ENCODE measurements around the gene GPAM. TPM values are rescaled to one million over a fixed set of nuclear protein-coding genes. Genes with fewer than 3 reads are reported as not detected.

GPAM gene
- total RNA-seq, 1 donor from 2014 or later, result 5.5 TPM

DNA sequence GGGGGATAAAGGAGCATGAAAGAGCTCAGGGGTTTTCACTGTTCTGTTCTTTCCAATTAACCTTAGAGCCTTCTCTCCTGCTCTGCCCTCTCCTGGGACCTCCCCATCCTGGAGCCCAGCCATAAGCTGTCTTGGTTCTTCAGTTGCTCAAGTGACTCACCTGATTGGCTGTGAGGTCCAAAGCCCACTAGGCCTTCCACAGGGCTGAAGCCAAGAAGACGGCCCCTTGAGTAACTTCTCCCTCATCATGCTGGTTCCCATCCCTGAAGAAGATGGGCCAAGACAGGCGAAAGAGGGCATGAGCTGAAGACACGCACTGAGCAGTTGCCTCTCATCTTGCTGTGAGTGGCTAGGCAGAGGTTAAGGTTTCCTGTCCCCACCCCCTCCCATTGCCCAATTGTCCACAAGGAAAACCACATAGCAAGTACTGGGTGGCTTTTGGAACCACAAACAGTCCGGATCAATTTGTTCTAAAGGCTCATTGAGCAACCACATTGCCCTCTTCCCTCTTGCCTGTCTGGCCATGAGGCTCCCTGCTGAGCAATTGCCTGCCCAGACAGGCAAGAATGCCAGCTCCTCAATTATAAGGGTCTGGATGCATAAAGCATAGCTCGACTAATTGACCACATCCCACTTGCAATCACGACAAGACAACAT lies 43.9 kb upstream of the GPAM start:
- no peak overlapping the region for H3K4me3 ChIP-seq (ENCODE audit: low read depth, low read length)
- TF ChIP-seq, protein P1, sequence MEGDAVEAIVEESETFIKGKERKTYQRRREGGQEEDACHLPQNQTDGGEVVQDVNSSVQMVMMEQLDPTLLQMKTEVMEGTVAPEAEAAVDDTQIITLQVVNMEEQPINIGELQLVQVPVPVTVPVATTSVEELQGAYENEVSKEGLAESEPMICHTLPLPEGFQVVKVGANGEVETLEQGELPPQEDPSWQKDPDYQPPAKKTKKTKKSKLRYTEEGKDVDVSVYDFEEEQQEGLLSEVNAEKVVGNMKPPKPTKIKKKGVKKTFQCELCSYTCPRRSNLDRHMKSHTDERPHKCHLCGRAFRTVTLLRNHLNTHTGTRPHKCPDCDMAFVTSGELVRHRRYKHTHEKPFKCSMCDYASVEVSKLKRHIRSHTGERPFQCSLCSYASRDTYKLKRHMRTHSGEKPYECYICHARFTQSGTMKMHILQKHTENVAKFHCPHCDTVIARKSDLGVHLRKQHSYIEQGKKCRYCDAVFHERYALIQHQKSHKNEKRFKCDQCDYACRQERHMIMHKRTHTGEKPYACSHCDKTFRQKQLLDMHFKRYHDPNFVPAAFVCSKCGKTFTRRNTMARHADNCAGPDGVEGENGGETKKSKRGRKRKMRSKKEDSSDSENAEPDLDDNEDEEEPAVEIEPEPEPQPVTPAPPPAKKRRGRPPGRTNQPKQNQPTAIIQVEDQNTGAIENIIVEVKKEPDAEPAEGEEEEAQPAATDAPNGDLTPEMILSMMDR (conservative IDR thresholded peaks at IDR 0.05; ENCODE audit: low read depth, low read length), result no peak
- no peak for DNase-seq (ENCODE audit: low read depth)

DNA sequence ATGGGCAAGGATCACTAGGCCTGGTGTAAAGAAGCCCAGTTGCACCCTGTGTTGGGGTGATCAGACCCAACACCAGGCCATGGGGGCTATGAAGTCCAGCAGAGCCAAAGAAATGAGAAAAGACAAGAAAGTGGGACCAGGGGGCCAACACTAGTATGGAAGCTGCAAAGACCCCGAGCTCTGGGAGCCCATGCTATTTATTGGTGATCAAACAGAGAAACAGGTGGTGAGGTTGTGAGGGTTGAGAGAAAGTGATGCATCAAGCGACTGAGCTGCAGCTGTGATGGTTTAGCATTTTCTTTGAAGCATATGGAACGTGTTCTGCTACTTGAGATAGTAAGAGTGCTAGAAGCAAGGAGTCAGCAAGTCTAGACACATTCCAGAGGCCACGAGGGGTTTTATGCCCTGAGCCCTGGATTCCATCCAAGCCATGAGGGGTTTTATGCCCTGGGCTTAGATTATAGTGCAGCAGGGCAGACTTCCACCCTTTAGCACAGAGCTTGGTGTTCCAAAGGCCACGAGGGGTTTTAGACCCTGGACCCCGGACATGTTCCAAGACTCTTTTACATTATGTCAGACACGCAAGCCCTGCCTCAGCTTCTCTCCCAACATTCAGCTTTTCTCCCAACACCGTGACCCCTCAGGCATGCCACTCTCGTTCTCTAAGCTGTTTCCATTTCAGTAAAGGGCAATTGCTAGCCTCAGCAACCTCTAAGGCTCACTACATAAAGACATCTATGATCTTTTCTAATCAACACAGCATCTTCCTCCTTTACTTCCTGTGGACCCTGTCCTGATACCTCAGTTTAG lies 43.1 kb upstream of the GPAM start:
- TF ChIP-seq, protein P1 (conservative IDR thresholded peaks at IDR 0.05; ENCODE audit: low read depth, low read length), result no peak
- DNase-seq (ENCODE audit: low read depth), result no peak

DNA sequence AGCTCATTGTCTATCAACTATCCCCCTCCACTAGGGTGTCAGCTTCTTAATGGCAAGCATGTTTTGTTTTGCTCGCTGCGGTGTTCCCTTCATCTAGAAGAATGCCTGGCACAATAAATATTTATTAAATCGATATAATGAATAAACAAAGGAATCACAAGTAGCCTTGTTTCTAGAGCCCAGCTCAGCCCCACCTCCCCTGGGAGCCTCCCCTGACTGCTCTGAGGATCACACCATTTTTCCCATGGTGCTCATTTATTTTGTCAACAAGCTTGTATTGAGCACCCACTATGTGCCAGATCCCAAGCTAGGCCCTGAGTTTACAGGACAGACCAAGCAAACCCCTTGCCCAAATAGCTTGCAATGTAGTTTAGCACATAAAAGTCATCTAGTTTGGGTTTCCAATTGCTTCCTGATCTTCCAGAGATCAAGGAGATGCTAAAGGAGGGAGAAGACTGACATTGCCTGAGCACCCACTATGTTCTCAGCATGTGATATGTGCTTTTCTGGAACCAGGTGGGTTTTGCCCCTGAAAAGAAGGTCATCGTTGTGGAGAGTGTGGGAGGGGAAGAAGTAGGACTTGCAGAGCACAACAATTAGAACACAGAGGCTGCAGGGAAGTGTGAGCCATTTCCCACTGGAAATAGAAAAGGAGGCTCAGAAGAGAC lies 42.3 kb upstream of the GPAM start:
- no peak overlapping the region for H3K4me3 ChIP-seq (ENCODE audit: low read depth, low read length)
- DNase-seq (ENCODE audit: low read depth), result no peak
- TF ChIP-seq, protein P1 (conservative IDR thresholded peaks at IDR 0.05; ENCODE audit: low read depth, low read length), result no peak

More for the DNA sequence above, 43.1 kb upstream of the GPAM start:
- no peak overlapping the region for H3K4me3 ChIP-seq (ENCODE audit: low read depth, low read length)

DNA sequence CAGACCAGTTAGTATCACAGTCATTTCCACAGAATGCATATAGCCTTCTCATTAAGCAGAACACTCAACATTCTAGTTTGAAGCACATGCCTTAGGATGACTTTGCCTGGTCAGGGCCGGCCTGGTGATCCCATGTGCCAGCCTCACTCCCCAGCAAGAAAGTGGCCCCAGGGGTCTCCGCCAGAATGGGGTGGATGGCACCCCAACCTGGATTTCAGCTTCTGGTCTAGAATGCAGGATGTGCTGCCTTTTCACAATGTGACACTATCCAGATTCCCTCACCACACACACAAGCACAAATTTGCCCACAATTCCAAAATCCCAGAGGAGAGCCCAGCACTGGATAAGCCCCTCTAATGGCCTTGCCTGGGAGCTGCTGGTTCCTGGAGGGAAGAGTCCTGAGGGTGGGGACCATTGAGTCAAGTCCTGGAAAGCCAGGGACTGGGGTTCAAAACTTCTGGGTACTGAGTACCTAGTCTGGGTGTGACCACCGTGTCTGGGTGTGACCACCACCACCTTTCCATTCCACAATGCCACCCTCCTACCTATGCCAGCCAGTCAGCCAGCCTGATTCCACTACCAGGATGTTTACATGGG lies 41.5 kb upstream of the GPAM start:
- no peak for DNase-seq (ENCODE audit: low read depth)
- no peak overlapping the region for H3K4me3 ChIP-seq (ENCODE audit: low read depth, low read length)
- TF ChIP-seq, protein P1 (conservative IDR thresholded peaks at IDR 0.05; ENCODE audit: low read depth, low read length), result no peak

DNA sequence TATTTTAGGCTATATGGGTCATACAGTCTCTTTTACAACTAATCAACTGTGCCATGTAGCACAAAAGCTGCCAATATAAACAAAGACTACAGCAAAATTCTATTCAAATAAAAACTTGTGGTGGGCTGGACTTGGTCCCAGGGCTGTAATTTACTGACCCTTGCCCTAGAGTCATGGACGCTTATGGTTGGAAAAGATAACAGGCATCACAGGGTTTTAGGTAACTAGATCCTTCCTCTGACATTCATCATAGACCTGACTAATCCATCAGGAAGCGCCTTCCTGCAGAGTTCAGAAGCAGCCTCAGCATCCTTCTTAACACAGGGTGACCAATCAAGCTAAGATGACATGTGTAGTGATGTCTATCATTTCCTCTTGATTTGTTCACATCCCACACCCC lies 40.2 kb upstream of the GPAM start:
- no peak for DNase-seq (ENCODE audit: low read depth)
- H3K4me3 ChIP-seq (ENCODE audit: low read depth, low read length), result no peak overlapping the region
- TF ChIP-seq, protein P1 (conservative IDR thresholded peaks at IDR 0.05; ENCODE audit: low read depth, low read length), result no peak

DNA sequence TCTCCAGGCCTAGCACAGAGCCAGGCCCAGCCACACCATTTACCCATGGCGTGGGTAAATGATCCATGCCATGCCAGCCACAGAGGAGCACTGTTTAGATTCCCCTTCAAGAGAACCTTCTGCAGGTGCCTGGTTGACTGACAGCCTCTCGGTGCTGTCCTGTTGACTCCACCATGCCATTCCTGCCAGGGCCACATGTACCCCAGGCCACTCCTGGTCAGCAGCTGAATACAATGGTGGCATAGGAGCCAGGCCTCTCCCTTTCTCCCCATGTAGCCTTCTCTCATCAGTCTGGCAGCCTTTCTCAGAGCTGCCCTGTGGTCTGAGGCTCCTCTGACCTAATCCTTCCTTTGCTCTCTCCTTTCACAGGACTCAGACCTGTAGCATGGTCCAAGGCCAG lies 39.2 kb upstream of the GPAM start:
- H3K4me3 ChIP-seq (ENCODE audit: low read depth, low read length), result no peak overlapping the region
- no peak for DNase-seq (ENCODE audit: low read depth)
- TF ChIP-seq, protein P1 (conservative IDR thresholded peaks at IDR 0.05; ENCODE audit: low read depth, low read length), result no peak

All from epithelial cell of proximal tubule (primary cell).